Chondrocyte (in vitro differentiated cells): Measurements from ENCODE around the gene ZFAND3. TPM values are rescaled to one million over a fixed set of nuclear protein-coding genes. Genes with fewer than 3 reads are reported as not detected.
A peak's percentile ranks its signal among the peaks of the same experiment; 100 is the strongest.

Experiments
- DNase-seq: peaks from one replicate; pipeline ENCODE4 v3.0.0; 2021; ENCODE audit warnings: mixed read lengths, low spot score
- H3K27ac Mint-ChIP-seq: one replicate; pipeline ENCODE4 v1.8.0; 2021; ENCODE audit warnings: mild to moderate bottlenecking, moderate library complexity, mixed read lengths; ENCODE audit not compliant: unreplicated experiment
- H3K27me3 Mint-ChIP-seq: 2 replicates; pipeline ENCODE4 v1.8.0; 2021; ENCODE audit warnings: low read depth, mixed read lengths
- H3K36me3 Mint-ChIP-seq: 2 replicates; pipeline ENCODE4 v1.8.0; 2021; ENCODE audit warnings: low read depth, mixed read lengths
- H3K4me1 Mint-ChIP-seq: 2 replicates; pipeline ENCODE4 v1.8.0; 2021; ENCODE audit warnings: low read depth, mild to moderate bottlenecking, mixed read lengths
- H3K4me3 Mint-ChIP-seq: one replicate; pipeline ENCODE4 v1.8.0; 2021; ENCODE audit warnings: mild to moderate bottlenecking, moderate library complexity, mixed read lengths; ENCODE audit not compliant: unreplicated experiment
- H3K9me3 Mint-ChIP-seq: 2 replicates; pipeline ENCODE4 v1.8.0; 2021; ENCODE audit warnings: low read depth, mixed read lengths
- total RNA-seq: library from RNA; stranded (reverse); gene quantifications from 3 replicates; pipeline ENCODE4 v1.2.1, GENCODE V29; 2021
- TF ChIP-seq, protein P1 (sequence below): fragments of 200-600 bp; sonication (generic); IDR thresholded peaks from 2 replicates; pipeline ENCODE4 v1.5.0; 2021; ENCODE audit warnings: antibody characterized with exemption, mild to moderate bottlenecking, moderate library complexity

Gene ZFAND3
- total RNA-seq, 1 donor from 2014 or later, result 98.5 TPM

- peaks cover 25% of the 10 kb centered on the region for H3K36me3 Mint-ChIP-seq
- H3K27ac Mint-ChIP-seq, result no peak overlapping the region
- DNase-seq, result no peak
- H3K4me3 Mint-ChIP-seq, result no peak overlapping the region
- no peaks in the 10 kb centered on the region for H3K9me3 Mint-ChIP-seq
- H3K27me3 Mint-ChIP-seq, result no peaks in the 10 kb centered on the region
- TF ChIP-seq, protein P1, sequence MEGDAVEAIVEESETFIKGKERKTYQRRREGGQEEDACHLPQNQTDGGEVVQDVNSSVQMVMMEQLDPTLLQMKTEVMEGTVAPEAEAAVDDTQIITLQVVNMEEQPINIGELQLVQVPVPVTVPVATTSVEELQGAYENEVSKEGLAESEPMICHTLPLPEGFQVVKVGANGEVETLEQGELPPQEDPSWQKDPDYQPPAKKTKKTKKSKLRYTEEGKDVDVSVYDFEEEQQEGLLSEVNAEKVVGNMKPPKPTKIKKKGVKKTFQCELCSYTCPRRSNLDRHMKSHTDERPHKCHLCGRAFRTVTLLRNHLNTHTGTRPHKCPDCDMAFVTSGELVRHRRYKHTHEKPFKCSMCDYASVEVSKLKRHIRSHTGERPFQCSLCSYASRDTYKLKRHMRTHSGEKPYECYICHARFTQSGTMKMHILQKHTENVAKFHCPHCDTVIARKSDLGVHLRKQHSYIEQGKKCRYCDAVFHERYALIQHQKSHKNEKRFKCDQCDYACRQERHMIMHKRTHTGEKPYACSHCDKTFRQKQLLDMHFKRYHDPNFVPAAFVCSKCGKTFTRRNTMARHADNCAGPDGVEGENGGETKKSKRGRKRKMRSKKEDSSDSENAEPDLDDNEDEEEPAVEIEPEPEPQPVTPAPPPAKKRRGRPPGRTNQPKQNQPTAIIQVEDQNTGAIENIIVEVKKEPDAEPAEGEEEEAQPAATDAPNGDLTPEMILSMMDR, result no peak
- H3K4me1 Mint-ChIP-seq, result peaks cover 20% of the 10 kb centered on the region
These were observed 244.9 kb downstream of the ZFAND3 start for GRCh38 chr6:38064431-38064830.

DNA sequence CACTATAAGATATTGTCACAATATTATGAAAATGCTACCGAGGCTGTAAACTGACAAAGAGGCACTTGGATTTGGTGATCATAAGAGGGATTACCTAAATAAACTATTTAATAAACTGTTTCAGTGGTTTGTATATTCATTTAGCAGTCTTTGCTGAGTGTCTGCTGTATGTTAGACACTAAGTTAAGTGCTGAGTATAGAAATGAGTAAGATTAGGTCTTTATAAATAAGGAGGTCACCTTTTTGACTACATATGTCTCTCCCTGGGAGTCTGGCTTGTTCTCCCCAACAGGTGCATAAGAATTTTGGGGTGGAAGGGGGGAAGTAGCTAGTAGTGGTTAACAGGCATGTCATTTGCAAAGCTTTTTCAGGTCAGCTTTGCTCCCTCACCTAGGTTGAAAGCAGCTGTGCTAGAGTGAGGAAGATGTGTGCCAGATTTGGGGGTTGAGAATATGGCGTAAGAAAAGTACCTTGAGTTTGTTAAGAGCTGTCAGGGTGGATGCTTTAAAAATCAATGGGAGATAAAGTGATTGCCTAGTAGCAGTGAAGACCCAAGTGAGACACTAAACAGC, 246.3 kb downstream of the ZFAND3 start:
- peaks cover 25% of the 10 kb centered on the region for H3K36me3 Mint-ChIP-seq
- no peak for DNase-seq
- TF ChIP-seq, protein P1, result no peak
- H3K9me3 Mint-ChIP-seq, result no peaks in the 10 kb centered on the region
- no peaks in the 10 kb centered on the region for H3K27me3 Mint-ChIP-seq
- H3K27ac Mint-ChIP-seq, result no peak overlapping the region
- peaks cover 27% of the 10 kb centered on the region for H3K4me1 Mint-ChIP-seq
- H3K4me3 Mint-ChIP-seq, result no peak overlapping the region

DNA sequence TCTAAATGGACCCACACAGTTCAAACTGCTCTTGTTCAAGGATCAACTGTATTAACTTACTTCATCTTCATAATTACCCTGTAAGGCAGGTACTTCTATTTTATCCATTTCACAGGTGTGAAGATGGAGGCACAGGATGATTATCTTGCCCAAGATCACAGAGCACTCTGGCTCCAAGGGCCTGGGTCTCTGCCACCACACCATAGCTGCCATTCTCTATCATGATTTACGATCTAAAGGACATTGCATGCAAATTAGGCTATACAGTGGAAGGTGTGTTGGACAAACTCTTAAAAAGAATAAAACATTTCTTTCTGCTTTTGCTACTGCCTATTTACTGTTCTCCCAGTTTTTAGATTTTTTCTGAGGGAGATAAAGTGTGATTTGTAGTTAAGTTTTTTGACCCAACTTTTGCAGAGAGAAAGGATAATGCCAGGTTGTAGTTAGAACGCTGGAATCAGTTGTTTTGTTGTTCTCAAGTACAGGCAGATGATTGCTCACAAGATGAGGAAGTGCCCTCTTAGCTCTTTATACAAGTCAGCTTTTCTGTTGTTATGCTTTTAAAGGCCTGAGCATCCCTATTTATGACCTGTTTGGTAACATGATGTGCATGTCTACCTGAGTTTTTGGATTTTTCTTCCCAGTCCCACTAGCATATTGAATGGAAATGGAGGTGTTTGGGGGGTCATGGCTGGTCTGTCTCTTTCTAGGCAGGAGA, 247.9 kb downstream of the ZFAND3 start:
- Mint-ChIP-seq H3K36me3 (peaks cover 19% of the 10 kb centered on the region), H3K4me3 (no peak overlapping the region), H3K9me3 (no peaks in the 10 kb centered on the region), H3K27ac (no peak overlapping the region), H3K27me3 (no peaks in the 10 kb centered on the region), H3K4me1 (peaks cover 37% of the 10 kb centered on the region)
- TF ChIP-seq, protein P1, result no peak
- no peak for DNase-seq

GRCh38 chr6:38068854-38069590, 249.5 kb downstream of the ZFAND3 start:
- Mint-ChIP-seq H3K9me3 (no peaks in the 10 kb centered on the region), H3K27ac (no peak overlapping the region), H3K4me1 (peaks cover 40% of the 10 kb centered on the region), H3K36me3 (peaks cover 6% of the 10 kb centered on the region), H3K4me3 (no peak overlapping the region), H3K27me3 (no peaks in the 10 kb centered on the region)
- TF ChIP-seq, protein P1, result peak; percentile 62
- DNase-seq, result no peak

DNA sequence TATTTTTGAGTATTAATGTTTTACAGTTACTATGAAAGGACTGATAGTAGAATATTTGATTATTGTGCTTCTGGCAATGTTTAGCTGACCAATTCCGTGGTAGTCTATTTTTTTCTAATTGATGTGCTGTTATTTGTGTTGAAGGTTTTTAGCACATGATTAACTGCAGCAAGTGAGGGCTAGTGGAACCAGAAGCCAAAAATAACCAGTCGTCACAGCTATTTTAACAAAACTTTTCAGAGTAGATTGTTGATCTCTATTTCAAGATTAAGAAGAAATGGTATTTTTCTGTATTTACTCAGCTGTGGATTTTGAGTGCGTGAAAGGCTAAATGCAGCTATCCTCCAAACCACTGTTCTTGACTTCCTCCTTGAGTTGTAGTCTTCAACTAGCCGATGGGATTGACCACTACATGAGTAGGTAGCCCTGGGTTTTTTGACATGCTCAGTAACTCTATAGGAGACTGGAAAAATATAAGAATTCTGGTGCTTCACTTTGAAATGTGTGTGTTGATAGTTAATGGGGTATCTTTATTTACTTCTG, 258.0 kb downstream of the ZFAND3 start:
- Mint-ChIP-seq H3K27ac (peak overlapping the region; percentile 29), H3K4me1 (peaks cover 50% of the 10 kb centered on the region), H3K4me3 (no peak overlapping the region), H3K9me3 (peaks cover 7% of the 10 kb centered on the region), H3K27me3 (no peaks in the 10 kb centered on the region), H3K36me3 (peaks cover 11% of the 10 kb centered on the region)
- no peak for DNase-seq
- TF ChIP-seq, protein P1, result no peak
